SH-SY5Y (cell line): ENCODE data around the gene PLA2G4F.

Experiments
- GATA2 ChIP-seq: IDR thresholded peaks from 2 replicates; pipeline ENCODE4 v1.6.1; 2011; ENCODE audit warnings: mild to moderate bottlenecking, low read depth, low read length
- GATA3 ChIP-seq: IDR thresholded peaks from 2 replicates; pipeline ENCODE4 v1.6.1; 2011; ENCODE audit warnings: low read depth, mild to moderate bottlenecking, low read length, moderate library complexity

GRCh38 chr15:42149493-42150218 lies 6.8 kb downstream of the PLA2G4F start:
- TF ChIP-seq GATA3 (no peak), GATA2 (no peak)
